Heart left ventricle (tissue), 16 donors: ENCODE measurements around the gene LMBRD1. TPM values are rescaled to one million over a fixed set of nuclear protein-coding genes. Genes with fewer than 3 reads are reported as not detected.

Experiments
- ATAC-seq, 4 donors: fragments of 200-7000 bp; cut with Tn5 transposase; one replicate each; pipeline ENCODE4 v1.9.1; 2020 to 2022; ENCODE audit warnings: moderate library complexity in 4 of 4, mild to moderate bottlenecking in 3 of 4, moderate number of reproducible peaks in 1 of 4
- DNase-seq, 5 donors: peaks; one replicate each; pipeline ENCODE4 v3.0.0-alpha.2; 2020
- H3K27ac ChIP-seq, 12 donors: fragments of 200-600 bp; sonication (generic) in 4 of 12; one replicate each; pipeline versions ENCODE4 v1.5.0 to v1.8.0; 2016 to 2022; ENCODE audit warnings: mild to moderate bottlenecking in 2 of 12
- H3K27me3 ChIP-seq, 9 donors: fragments of 200-600 bp; sonication (generic) in 2 of 9; one replicate each; pipeline versions ENCODE4 v1.5.1 to v1.8.0; 2016 to 2022; ENCODE audit warnings: mild to moderate bottlenecking in 3 of 9
- H3K36me3 ChIP-seq, 9 donors: fragments of 200-600 bp; sonication (generic) in 2 of 9; one replicate each; pipeline versions ENCODE4 v1.5.0 to v1.8.0; 2018 to 2022; ENCODE audit warnings: mild to moderate bottlenecking in 2 of 9
- H3K4me1 ChIP-seq, 12 donors: fragments of 200-600 bp; sonication (generic) in 4 of 12; one replicate each; pipeline versions ENCODE4 v1.5.0 to v1.8.0; 2016 to 2022; ENCODE audit warnings: mild to moderate bottlenecking in 3 of 12
- H3K4me3 ChIP-seq, 12 donors: fragments of 200-600 bp; sonication (generic) in 4 of 12; one replicate each; pipeline versions ENCODE4 v1.5.0 to v1.8.0; 2017 to 2022; ENCODE audit warnings: mild to moderate bottlenecking in 9 of 12, moderate library complexity in 4 of 12
- H3K9me3 ChIP-seq, 12 donors: fragments of 200-600 bp; sonication (generic) in 4 of 12; one replicate each; pipeline versions ENCODE4 v1.5.0 to v1.8.0; 2016 to 2022; ENCODE audit warnings: mild to moderate bottlenecking in 1 of 12
- CTCF ChIP-seq, 12 donors: fragments of 200-600 bp; sonication (generic) in 4 of 12; IDR thresholded peaks; one replicate each; pipeline versions ENCODE4 v1.5.0 to v1.8.0; 2018 to 2022; ENCODE audit warnings: antibody characterized with exemption in 12 of 12, mild to moderate bottlenecking in 5 of 12
- POLR2A ChIP-seq, 2 donors: fragments of 450-650 bp; IDR thresholded peaks; one replicate each; pipeline ENCODE4 v1.6.1; 2017; ENCODE audit warnings: antibody characterized with exemption in 2 of 2, mild to moderate bottlenecking in 2 of 2, moderate library complexity in 2 of 2
- WGBS, 4 donors: extraction: QIAGEN DNeasy Blood & Tissue Kit in 2 of 4; methylation state at CpG; one replicate each; pipeline versions ENCODE4 v1.1.5 to v1.1.7; 2013 to 2018; 5-methylcytosine and 5-hydroxymethylcytosine counted together
- intact Hi-C, 10 donors: fragments of 100-400 bp; cut with DNase I; formaldehyde crosslinking; loops; one replicate each; pipeline versions ENCODE4 v1.11.1 to v1.14.2; 2022
- polyA plus RNA-seq, 2 donors: library from polyadenylated mRNA; stranded (reverse); fragments of 200-250 nt; gene quantifications; one replicate each; pipeline ENCODE4 v1.2.3, GENCODE V29; 2013
- total RNA-seq, 9 donors: library from RNA; depleted of rRNA in 2 of 9; stranded (reverse); fragments of >200 nt in 2 of 9; fragmentation: NEBNext Ultra II Directional in 3 of 9; extraction: Animal tissue kit (Norgen Biotek cat#: 25700) in 3 of 9; gene quantifications; one replicate each; pipeline versions ENCODE4 v1.1.0 to v1.2.4, GENCODE V29; 2016 to 2023
- donor health status: ischemic (EF 13 %, LVEDD 7.1; RV severe dilation, severe dysfunction).
- donor health status: healthy with polysubstance abuse.
- donor health status: DM: no; HTN: yes; CAD: no.
- donor health status: DM: no; HTN: no; CAD: no.
- donor health status: ischemic (EF 25% LVEDD 6.9; RV normal size, moderate dysfunction).
- donor health status: ischemic (EF 25% LVEDD 5.7; RV mildly dilated, moderate dysfunction).
- donor health status: healthy.
- donor health status: DM: yes; HTN: yes; CAD: no.
- donor health status: ischemic (EF 35%, LVEDD 5.7; RV mildly dilated, moderate dysfunction).
- donor health status: nonischemic (EF 11% LVEDD 7.7; RV severe dilation, severe dysfunction).
- donor health status: DM: yes; HTN: yes; CAD: no.
- donor health status: PGD.
- donor health status: ischemic (EF 29% LVEDD 5.4; RV normal size, mild dysfunction).
- donor health status: nonischemic (EF 23%, LVEDD 6.1; RV moderate dilation, normal function).

Gene LMBRD1
- total and polyA plus RNA-seq, 11 donors, result 37.0 to 53.6 (median 45.1) TPM

DNA sequence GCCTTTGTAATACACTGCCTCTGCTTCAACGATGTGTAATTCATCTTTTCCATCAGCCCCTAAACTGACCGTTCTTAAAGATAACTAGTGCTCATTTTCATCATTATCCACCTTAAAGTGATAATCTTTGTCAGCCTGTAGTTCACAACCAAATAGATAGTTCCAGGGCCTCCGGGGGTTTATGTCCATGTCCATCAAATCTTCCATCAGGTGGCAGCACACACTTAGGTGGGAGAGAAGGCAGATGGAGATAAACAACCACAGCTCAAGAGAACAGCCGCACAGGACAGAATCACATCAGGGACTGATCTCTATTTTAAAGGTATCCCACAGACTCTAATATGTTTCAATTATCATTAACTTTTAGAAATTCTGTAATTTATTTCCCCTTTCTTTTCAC, 90.9 kb downstream of the LMBRD1 start:
- peaks cover 0 to 46% (median 22%) of the 10 kb centered on the region in 9 donors for H3K36me3 ChIP-seq
- no peaks in the 10 kb centered on the region for H3K27me3 ChIP-seq
- intact Hi-C loops, result no loop called here
- 81 to 89% (median 84%) methylated on average over 4 of the region's 4 CpGs for WGBS, 4 donors
- no peak overlapping the region for H3K4me3 ChIP-seq
- TF ChIP-seq POLR2A (IDR thresholded peaks at IDR 0.05) (no peak), CTCF (IDR thresholded peaks at IDR 0.05) (no peak)
- no peak for ATAC-seq
- H3K27ac ChIP-seq, result no peak overlapping the region
- H3K4me1 ChIP-seq, result no peaks in the 10 kb centered on the region
- H3K9me3 ChIP-seq, result no peaks in the 10 kb centered on the region
- no peak for DNase-seq

GRCh38 chr6:69704916-69705315, 91.9 kb downstream of the LMBRD1 start:
- peaks cover 0 to 54% (median 32%) of the 10 kb centered on the region in 9 donors for H3K36me3 ChIP-seq
- no peaks in the 10 kb centered on the region for H3K4me1 ChIP-seq
- DNase-seq (no peak), ATAC-seq (no peak)
- TF ChIP-seq CTCF (IDR thresholded peaks at IDR 0.05) (no peak), POLR2A (IDR thresholded peaks at IDR 0.05) (no peak)
- WGBS, 4 donors, result 77 to 86% (median 82%) methylated on average over 1 of the region's 1 CpG
- intact Hi-C loops, result no loop called here
- no peak overlapping the region for H3K27ac ChIP-seq
- no peak overlapping the region for H3K4me3 ChIP-seq
- H3K9me3 ChIP-seq, result no peaks in the 10 kb centered on the region
- H3K27me3 ChIP-seq, result no peaks in the 10 kb centered on the region

DNA sequence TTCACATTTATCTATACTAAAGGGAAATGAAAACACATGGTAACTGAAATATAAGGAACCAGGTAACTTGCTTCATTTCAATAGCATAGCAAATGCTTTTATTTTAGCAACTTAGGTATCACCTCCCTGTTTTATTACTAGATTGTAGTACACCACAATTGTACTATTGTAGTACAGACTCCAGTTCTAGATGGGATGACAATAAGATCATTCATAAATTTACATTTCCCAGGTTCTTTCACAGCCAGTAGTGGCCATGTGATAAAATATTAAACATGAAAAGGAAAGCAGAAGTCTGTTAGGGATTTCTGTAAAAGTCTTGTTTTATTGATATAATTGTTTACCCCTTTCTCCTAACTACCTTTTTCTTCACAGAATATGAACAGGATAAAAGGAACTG, 97.2 kb downstream of the LMBRD1 start:
- Histone ChIP-seq H3K36me3 (peaks cover 0 to 63% (median 37%) of the 10 kb centered on the region in 9 donors), H3K4me1 (no peaks in the 10 kb centered on the region), H3K27ac (no peak overlapping the region), H3K4me3 (no peak overlapping the region), H3K27me3 (no peaks in the 10 kb centered on the region), H3K9me3 (no peaks in the 10 kb centered on the region)
- TF ChIP-seq POLR2A (IDR thresholded peaks at IDR 0.05) (no peak), CTCF (IDR thresholded peaks at IDR 0.05) (no peak)
- ATAC-seq (no peak), DNase-seq (no peak)
- intact Hi-C loops, result no loop called here

GRCh38 chr6:69696273-69696672, 100.5 kb downstream of the LMBRD1 start:
- ATAC-seq (no peak), DNase-seq (no peak)
- Histone ChIP-seq H3K36me3 (peaks cover 0 to 67% (median 32%) of the 10 kb centered on the region in 9 donors), H3K27ac (no peak overlapping the region), H3K9me3 (no peaks in the 10 kb centered on the region), H3K27me3 (no peaks in the 10 kb centered on the region), H3K4me3 (no peak overlapping the region), H3K4me1 (no peaks in the 10 kb centered on the region)
- no peak for TF ChIP-seq POLR2A (IDR thresholded peaks at IDR 0.05)
- no peak for TF ChIP-seq CTCF (IDR thresholded peaks at IDR 0.05)
- intact Hi-C loops, result no loop called here
- 62 to 71% (median 68%) methylated on average over 2 of the region's 2 CpGs for WGBS, 4 donors
